Keratinocyte (primary cell): ENCODE measurements around the gene CCR7. TPM values are rescaled to one million over a fixed set of nuclear protein-coding genes. Genes with fewer than 3 reads are reported as not detected.

ENCODE experiments used
- DNase-seq: peaks from one replicate; pipeline ENCODE4 v3.0.0-alpha.2; 2011; ENCODE audit warnings: low read depth, missing footprints, low spot score
- FAIRE-seq: peaks from 2 replicates; lab custom pipeline; 2011; peaks lifted over from hg19 to GRCh38; lab: Jason Lieb, UNC
- H2AFZ ChIP-seq: 2 replicates; pipeline ENCODE4 v1.6.0; 2012; ENCODE audit warnings: low read length, control low read depth, inconsistent platforms; ENCODE audit not compliant: control insufficient read depth
- H3K27ac ChIP-seq: 2 replicates; pipeline ENCODE4 v1.5.1; 2011; ENCODE audit warnings: low read length; ENCODE audit not compliant: control insufficient read depth, insufficient read depth
- H3K27me3 ChIP-seq: 3 replicates; pipeline ENCODE4 v1.6.0; 2011; ENCODE audit warnings: low read length; ENCODE audit not compliant: control insufficient read depth, insufficient read depth; ENCODE audit errors: extremely low read depth
- H3K36me3 ChIP-seq, 2 experiments: 2 replicates in 1 of 2; 3 replicates in 1 of 2; pipeline ENCODE4 v1.5.1; 2011; ENCODE audit warnings: low read length in 2 of 2, mild to moderate bottlenecking in 1 of 2; ENCODE audit not compliant: control insufficient read depth in 2 of 2, insufficient read depth in 2 of 2; ENCODE audit errors: extremely low read depth in 1 of 2
- H3K4me1 ChIP-seq: 3 replicates; pipeline ENCODE4 v1.5.1; 2011; ENCODE audit warnings: low read length; ENCODE audit not compliant: control insufficient read depth, insufficient read depth; ENCODE audit errors: extremely low read depth
- H3K4me2 ChIP-seq: 3 replicates; pipeline ENCODE4 v1.6.0; 2011; ENCODE audit warnings: low read depth, low read length; ENCODE audit not compliant: control insufficient read depth, insufficient read depth; ENCODE audit errors: extremely low read depth
- H3K4me3 ChIP-seq, 3 experiments: fragments of 200-600 bp in 1 of 3; sonication (generic) in 1 of 3; 2 replicates in 2 of 3; 3 replicates in 1 of 3; pipeline ENCODE4 v1.5.1; 2011 to 2016; ENCODE audit warnings: low read length in 3 of 3, mild to moderate bottlenecking in 3 of 3, control low read depth in 2 of 3, inconsistent platforms in 1 of 3, low read depth in 1 of 3, mixed read lengths in 1 of 3, mixed run types in 1 of 3, moderate library complexity in 1 of 3; ENCODE audit not compliant: control insufficient read depth in 2 of 3, insufficient read depth in 2 of 3; ENCODE audit errors: extremely low read depth in 1 of 3
- H3K79me2 ChIP-seq: 2 replicates; pipeline ENCODE4 v1.6.0; 2012; ENCODE audit warnings: low read length; ENCODE audit not compliant: control insufficient read depth, insufficient read depth
- H3K9ac ChIP-seq: 3 replicates; pipeline ENCODE4 v1.6.0; 2011; ENCODE audit warnings: low read length; ENCODE audit not compliant: control insufficient read depth, insufficient read depth; ENCODE audit errors: extremely low read depth
- H3K9me1 ChIP-seq: 3 replicates; pipeline ENCODE4 v1.6.0; 2011; ENCODE audit warnings: low read length; ENCODE audit not compliant: control insufficient read depth, insufficient read depth; ENCODE audit errors: extremely low read depth
- H3K9me3 ChIP-seq: 2 replicates; pipeline ENCODE4 v1.5.1; 2012; ENCODE audit warnings: low read depth, low read length; ENCODE audit not compliant: control insufficient read depth
- H4K20me1 ChIP-seq: 3 replicates; pipeline ENCODE4 v1.6.0; 2011; ENCODE audit warnings: low read length; ENCODE audit not compliant: control insufficient read depth, insufficient read depth; ENCODE audit errors: extremely low read depth
- CTCF ChIP-seq, 3 experiments: IDR thresholded peaks in 1 of 3; conservative IDR thresholded peaks in 1 of 3; optimal IDR thresholded peaks in 1 of 3; 2 replicates in 2 of 3; 3 replicates in 1 of 3; pipeline versions ENCODE3 to v1.5.1; 2011; ENCODE audit warnings: low read length in 3 of 3, mild to moderate bottlenecking in 3 of 3, moderate library complexity in 2 of 3, control low read depth in 1 of 3, inconsistent platforms in 1 of 3; ENCODE audit not compliant: insufficient read depth in 2 of 3; ENCODE audit errors: extremely low read depth in 1 of 3
- EZH2 ChIP-seq: IDR thresholded peaks from one replicate; pipeline ENCODE4 v1.6.1; 2012; ENCODE audit warnings: inconsistent platforms, mild to moderate bottlenecking, low read length, moderate library complexity
- dilution Hi-C: fragments of 300-500 bp; cut with MboI; formaldehyde crosslinking; loops from one replicate; pipeline ENCODE4 v1.7.0; 2020; ENCODE audit warnings: low sequenced_read_pairs; ENCODE audit not compliant: extremely low pct_ligation_motif_present
- polyA plus RNA-seq, 5 experiments: library from polyadenylated mRNA; depleted of rRNA in 3 of 5; stranded (reverse) in 3 of 5; stranded (forward) in 1 of 5; unstranded in 1 of 5; fragments of >200 nt; gene quantifications; 1 replicate in 1 of 5; 2 replicates in 3 of 5; 3 replicates in 1 of 5; pipeline versions ENCODE4 v1.2.1 to v1.2.3, GENCODE V29; 2011 to 2012; ENCODE audit warnings: missing spikeins in 2 of 5, low read depth in 1 of 5, low replicate concordance in 1 of 5

The CCR7 gene
- polyA plus RNA-seq, 1 donor (not counting 4 experiments of a cell fraction or from before 2014, with no cell fraction given): 0.16 TPM

GRCh38 chr17:40517286-40517662 is 48.0 kb downstream of the CCR7 start:
- H3K9me3 ChIP-seq: no peaks in the 10 kb centered on the region
- H3K36me3 ChIP-seq: peaks cover 1 to 14% of the 10 kb centered on the region in 2 experiments
- FAIRE-seq (no peak), DNase-seq (no peak)
- no peak overlapping the region for H2AFZ ChIP-seq
- no peaks in the 10 kb centered on the region for H3K9me1 ChIP-seq
- no peak for TF ChIP-seq CTCF (optimal IDR thresholded peaks at IDR 0.05 in 1 of 3, IDR thresholded peaks at IDR 0.05 in 1 of 3, conservative IDR thresholded peaks at IDR 0.05 in 1 of 3; ENCODE audit: extremely low read depth in 1 of 3, insufficient read depth in 2 of 3, low read length in 3 of 3)
- no peak for TF ChIP-seq EZH2
- peak overlapping the region; percentile 92 for H3K27ac ChIP-seq
- peaks cover 29% of the 10 kb centered on the region for H3K79me2 ChIP-seq
- dilution Hi-C loops: no loop called here
- no peaks in the 10 kb centered on the region for H3K27me3 ChIP-seq
- peak overlapping the region; percentile 91 for H3K9ac ChIP-seq
- peak overlapping the region; percentile 80 for H3K4me2 ChIP-seq
- H3K4me3 ChIP-seq: peak overlapping the region; percentile 31 to 69 (median 65)
- H4K20me1 ChIP-seq: no peaks in the 10 kb centered on the region
- peaks cover 80% of the 10 kb centered on the region for H3K4me1 ChIP-seq

GRCh38 chr17:40516581-40517285 is 48.5 kb downstream of the CCR7 start:
- peaks cover 29% of the 10 kb centered on the region for H3K79me2 ChIP-seq
- peaks cover 1 to 14% of the 10 kb centered on the region in 2 experiments for H3K36me3 ChIP-seq
- H4K20me1 ChIP-seq: no peaks in the 10 kb centered on the region
- no peak overlapping the region for H2AFZ ChIP-seq
- H3K4me2 ChIP-seq: peak overlapping the region; percentile 80
- DNase-seq (no peak), FAIRE-seq (peak; percentile 97)
- no peak for TF ChIP-seq CTCF (optimal IDR thresholded peaks at IDR 0.05 in 1 of 3, IDR thresholded peaks at IDR 0.05 in 1 of 3, conservative IDR thresholded peaks at IDR 0.05 in 1 of 3; ENCODE audit: extremely low read depth in 1 of 3, insufficient read depth in 2 of 3, low read length in 3 of 3)
- no peak for TF ChIP-seq EZH2
- H3K4me3 ChIP-seq: peak overlapping the region; percentile 31 to 69 (median 65)
- H3K27me3 ChIP-seq: no peaks in the 10 kb centered on the region
- H3K4me1 ChIP-seq: peaks cover 80% of the 10 kb centered on the region
- H3K9ac ChIP-seq: peak overlapping the region; percentile 91
- H3K9me3 ChIP-seq: no peaks in the 10 kb centered on the region
- H3K9me1 ChIP-seq: no peaks in the 10 kb centered on the region
- peak overlapping the region; percentile 92 for H3K27ac ChIP-seq
- dilution Hi-C loops: no loop called here
